GM23338 (cell line): Measurements from ENCODE around the gene TMEM273. TPM values are rescaled to one million over a fixed set of nuclear protein-coding genes. Genes with fewer than 3 reads are reported as not detected.

ENCODE experiments used
- ATAC-seq: fragments of 200-7000 bp; cut with Tn5 transposase; 3 replicates; pipeline ENCODE4 v1.9.1; 2020
- DNase-seq: peaks from one replicate; pipeline ENCODE4 v3.0.0-alpha.2; 2015; ENCODE audit warnings: low spot score
- H2AFZ ChIP-seq: fragments of 200-600 bp; sonication (generic); 2 replicates; pipeline ENCODE4 v1.8.0; 2016; ENCODE audit warnings: antibody characterized with exemption, mild to moderate bottlenecking, moderate library complexity
- H3F3A ChIP-seq: fragments of 200-600 bp; sonication (generic); replicated peaks from 2 replicates; pipeline ENCODE4 v1.8.0; 2017; ENCODE audit warnings: antibody characterized with exemption, mixed run types, low read depth
- H3K27ac ChIP-seq: fragments of 200-600 bp; sonication (generic); 2 replicates; pipeline ENCODE4 v1.6.1; 2016; ENCODE audit warnings: low read depth
- H3K27me3 ChIP-seq: fragments of 200-600 bp; sonication (generic); 2 replicates; pipeline ENCODE4 v1.8.0; 2016; ENCODE audit warnings: mild to moderate bottlenecking, mixed run types, moderate library complexity; ENCODE audit not compliant: insufficient read depth
- H3K36me3 ChIP-seq: fragments of 200-600 bp; sonication (generic); 2 replicates; pipeline ENCODE4 v1.8.0; 2016; ENCODE audit warnings: mild to moderate bottlenecking; ENCODE audit not compliant: insufficient read depth
- H3K4me1 ChIP-seq: fragments of 200-600 bp; sonication (generic); 2 replicates; pipeline ENCODE4 v1.8.0; 2016; ENCODE audit warnings: mild to moderate bottlenecking, moderate library complexity; ENCODE audit not compliant: insufficient read depth
- H3K4me2 ChIP-seq: fragments of 200-600 bp; sonication (generic); 2 replicates; pipeline ENCODE4 v1.7.1; 2017; ENCODE audit warnings: mixed run types
- H3K4me3 ChIP-seq: fragments of 200-600 bp; sonication (generic); 2 replicates; pipeline ENCODE4 v1.6.1; 2016; ENCODE audit warnings: mixed run types
- H3K79me2 ChIP-seq: fragments of 200-600 bp; sonication (generic); replicated peaks from 2 replicates; pipeline ENCODE4 v1.8.0; 2017; ENCODE audit warnings: mild to moderate bottlenecking; ENCODE audit not compliant: insufficient read depth
- H3K9me2 ChIP-seq: fragments of 200-600 bp; sonication (generic); 2 replicates; pipeline ENCODE4 v1.8.0; 2017; ENCODE audit not compliant: insufficient read depth
- H4K20me1 ChIP-seq: fragments of 200-600 bp; sonication (generic); replicated peaks from 2 replicates; pipeline ENCODE4 v1.8.0; 2017; ENCODE audit warnings: mild to moderate bottlenecking; ENCODE audit not compliant: insufficient read depth
- H3K27ac Mint-ChIP-seq: 2 replicates; pipeline ENCODE4 v1.8.0; 2020; ENCODE audit warnings: inconsistent platforms, mild to moderate bottlenecking, moderate library complexity, mixed read lengths
- H3K27me3 Mint-ChIP-seq: 3 replicates; pipeline ENCODE4 v1.8.0; 2022; ENCODE audit warnings: low read depth, mild to moderate bottlenecking, moderate library complexity, mixed read lengths, inconsistent platforms; ENCODE audit not compliant: insufficient read depth, poor library complexity
- H3K36me3 Mint-ChIP-seq: 3 replicates; pipeline ENCODE4 v1.8.0; 2021; ENCODE audit warnings: low read depth, mild to moderate bottlenecking, inconsistent platforms, moderate library complexity, mixed read lengths
- H3K4me1 Mint-ChIP-seq: 3 replicates; pipeline ENCODE4 v1.8.0; 2020; ENCODE audit warnings: mild to moderate bottlenecking, inconsistent platforms, mixed read lengths
- H3K4me3 Mint-ChIP-seq: 3 replicates; pipeline ENCODE4 v1.8.0; 2021; ENCODE audit warnings: moderate library complexity, mild to moderate bottlenecking, inconsistent platforms, mixed read lengths
- H3K9me3 Mint-ChIP-seq: 3 replicates; pipeline ENCODE4 v1.8.0; 2020; ENCODE audit warnings: moderate library complexity, mild to moderate bottlenecking, inconsistent platforms, mixed read lengths
- CREB1 ChIP-seq: fragments of 250-450 bp; sonication (Bioruptor Pico); IDR thresholded peaks from 2 replicates; pipeline ENCODE4 v1.5.0; 2020; ENCODE audit warnings: low read depth, mild to moderate bottlenecking, moderate library complexity
- CTCF ChIP-seq, 2 experiments: fragments of 200-600 bp in 1 of 2; sonication (generic) in 1 of 2; conservative IDR thresholded peaks; 2 replicates each; pipeline versions ENCODE4 v1.5.1 to v1.6.1; 2016 to 2017; ENCODE audit warnings: antibody characterized with exemption in 2 of 2, low read depth in 2 of 2, mild to moderate bottlenecking in 2 of 2, moderate library complexity in 1 of 2
- EZH2 ChIP-seq: fragments of 200-600 bp; sonication (generic); IDR thresholded peaks from one replicate; pipeline ENCODE4 v1.8.0; 2017; ENCODE audit warnings: antibody characterized with exemption, mild to moderate bottlenecking, low read depth; ENCODE audit not compliant: unreplicated experiment
- EZH2phosphoT487 ChIP-seq: fragments of 200-600 bp; sonication (generic); IDR thresholded peaks from one replicate; pipeline ENCODE4 v1.8.1; 2018; ENCODE audit warnings: antibody characterized with exemption; ENCODE audit not compliant: unreplicated experiment
- JUNB ChIP-seq: IDR thresholded peaks from one replicate; pipeline ENCODE4 v1.6.1; 2016; ENCODE audit warnings: antibody characterized with exemption; ENCODE audit not compliant: unreplicated experiment
- NANOG ChIP-seq: IDR thresholded peaks from 2 replicates; pipeline ENCODE4 v1.6.1; 2016; ENCODE audit warnings: antibody characterized with exemption, borderline replicate concordance
- POLR2AphosphoS5 ChIP-seq: IDR thresholded peaks from 2 replicates; pipeline ENCODE4 v1.6.1; 2016; ENCODE audit warnings: antibody characterized with exemption, low read depth
- ZNF114 ChIP-seq: fragments of 250-450 bp; sonication (Bioruptor Pico); IDR thresholded peaks from 2 replicates; pipeline ENCODE4 v1.5.0; 2020; ENCODE audit warnings: mild to moderate bottlenecking, moderate library complexity
- ZNF462 ChIP-seq: fragments of 250-450 bp; sonication (Bioruptor Pico); IDR thresholded peaks from 2 replicates; pipeline ENCODE4 v1.5.0; 2020; ENCODE audit warnings: mild to moderate bottlenecking, moderate library complexity
- polyA plus RNA-seq: library from polyadenylated mRNA; unstranded; fragments of >200 nt; fragmentation: Nextera tagmentation; extraction: Ambion mirVana; gene quantifications from 2 replicates; pipeline ENCODE4 v1.2.1, GENCODE V29; 2016
- total RNA-seq: library from RNA; depleted of rRNA; stranded (reverse); fragments of >200 nt; shearing (Covaris generic); gene quantifications from 2 replicates; pipeline ENCODE4 v1.2.3, GENCODE V29; 2014

Gene TMEM273
- total and polyA plus RNA-seq, 2 experiments from 2014 or later, result not detected

- TF ChIP-seq NANOG (no peak), CREB1 (CRISPR knock-in tag) (no peak), ZNF462 (CRISPR knock-in tag) (no peak), EZH2phosphoT487 (no peak), EZH2 (no peak), POLR2AphosphoS5 (no peak), JUNB (no peak), ZNF114 (CRISPR knock-in tag) (no peak)
Observed at GRCh38 chr10:49107887-49108267, 80.3 kb downstream of the TMEM273 start (continued).

GRCh38 chr10:49107111-49107886, 80.9 kb downstream of the TMEM273 start:
- no peaks in the 10 kb centered on the region; the same call in 2 of the 3 replicates for H3K36me3 Mint-ChIP-seq
- H3K36me3 ChIP-seq, result no peaks in the 10 kb centered on the region

More at GRCh38 chr10:49107111-49107886, 80.9 kb downstream of the TMEM273 start:
- Mint-ChIP-seq H3K27ac (no peak overlapping the region), H3K27me3 (peaks cover 8% of the 10 kb centered on the region), H3K4me3 (no peak overlapping the region), H3K4me1 (peaks cover 8% of the 10 kb centered on the region), H3K9me3 (no peaks in the 10 kb centered on the region)
- no peaks in the 10 kb centered on the region for H3F3A ChIP-seq
- no peaks in the 10 kb centered on the region for H3K4me1 ChIP-seq
- no peaks in the 10 kb centered on the region for H3K9me2 ChIP-seq
- ATAC-seq, result no peak
- no peaks in the 10 kb centered on the region for H4K20me1 ChIP-seq
- H3K27me3 ChIP-seq, result no peaks in the 10 kb centered on the region
- no peak overlapping the region for H2AFZ ChIP-seq
- no peak overlapping the region for H3K4me3 ChIP-seq
- no peak for TF ChIP-seq POLR2AphosphoS5
- peak in 1 of 2 experiments; percentile 24; a peak in 1 of 4 replicates for TF ChIP-seq CTCF (conservative IDR thresholded peaks at IDR 0.05; ENCODE audit: low read depth in 2 of 2)
- no peak overlapping the region for H3K4me2 ChIP-seq
- no peaks in the 10 kb centered on the region for H3K79me2 ChIP-seq
- no peak overlapping the region for H3K27ac ChIP-seq
- no peak for DNase-seq
